ENCODE data around the gene CCDC187.

CCDC187 gene

DNA sequence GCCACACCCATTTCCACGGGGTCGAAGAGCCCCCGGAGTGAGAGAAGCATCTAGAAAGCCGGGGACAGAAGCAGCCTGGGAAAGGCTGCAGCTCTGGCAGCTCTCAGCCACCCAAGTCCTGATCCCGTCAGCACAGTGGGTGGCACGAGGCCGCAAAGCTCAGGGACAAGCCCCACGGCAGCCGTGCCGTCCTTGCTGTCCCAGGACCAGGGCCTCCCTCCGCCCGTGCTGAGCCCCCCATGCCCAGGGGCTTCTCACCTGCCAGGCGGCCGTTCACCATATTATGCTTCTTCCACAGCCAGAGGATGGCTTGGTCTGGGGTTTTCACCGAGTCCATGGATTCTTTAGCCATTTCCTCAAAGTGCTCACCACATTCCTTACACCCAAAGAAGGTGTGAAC is 92.9 kb downstream of the CCDC187 start:
- Histone ChIP-seq H3K4me3 (ENCODE audit: low read length) (no peak overlapping the region), H3K79me2 (ENCODE audit: control insufficient read depth, low read length) (no peaks in the 10 kb centered on the region; the same call in 1 of the 2 replicates), H3K27me3 (ENCODE audit: control insufficient read depth, low read length) (no peaks in the 10 kb centered on the region), H3F3A (ENCODE audit: control insufficient read depth, insufficient read depth) (peaks cover 16% of the 10 kb centered on the region), H3K36me3 (ENCODE audit: control insufficient read depth, low read length) (peaks cover 96% of the 10 kb centered on the region), H3K9me3 (ENCODE audit: control insufficient read depth, insufficient read depth, low read length) (no peaks in the 10 kb centered on the region), H3K9me2 (replicated peaks; ENCODE audit: control insufficient read depth, low read length) (no peaks in the 10 kb centered on the region), H3K4me1 (ENCODE audit: control insufficient read depth, low read length) (peaks cover 39% of the 10 kb centered on the region), H3K27ac (ENCODE audit: low read depth, low read length) (no peak overlapping the region), H3K4me2 (ENCODE audit: low read length) (no peak overlapping the region), H4K20me1 (ENCODE audit: control insufficient read depth, insufficient read depth, low read depth, low read length) (0 out of 2 replicates have a peak, but pooled peaks cover 15% of the 10 kb centered on the region)
- TF ChIP-seq EZH2phosphoT487 (IDR thresholded peaks at IDR 0.05; ENCODE audit: borderline replicate concordance, low read length), result no peak
- TF ChIP-seq, protein P1, sequence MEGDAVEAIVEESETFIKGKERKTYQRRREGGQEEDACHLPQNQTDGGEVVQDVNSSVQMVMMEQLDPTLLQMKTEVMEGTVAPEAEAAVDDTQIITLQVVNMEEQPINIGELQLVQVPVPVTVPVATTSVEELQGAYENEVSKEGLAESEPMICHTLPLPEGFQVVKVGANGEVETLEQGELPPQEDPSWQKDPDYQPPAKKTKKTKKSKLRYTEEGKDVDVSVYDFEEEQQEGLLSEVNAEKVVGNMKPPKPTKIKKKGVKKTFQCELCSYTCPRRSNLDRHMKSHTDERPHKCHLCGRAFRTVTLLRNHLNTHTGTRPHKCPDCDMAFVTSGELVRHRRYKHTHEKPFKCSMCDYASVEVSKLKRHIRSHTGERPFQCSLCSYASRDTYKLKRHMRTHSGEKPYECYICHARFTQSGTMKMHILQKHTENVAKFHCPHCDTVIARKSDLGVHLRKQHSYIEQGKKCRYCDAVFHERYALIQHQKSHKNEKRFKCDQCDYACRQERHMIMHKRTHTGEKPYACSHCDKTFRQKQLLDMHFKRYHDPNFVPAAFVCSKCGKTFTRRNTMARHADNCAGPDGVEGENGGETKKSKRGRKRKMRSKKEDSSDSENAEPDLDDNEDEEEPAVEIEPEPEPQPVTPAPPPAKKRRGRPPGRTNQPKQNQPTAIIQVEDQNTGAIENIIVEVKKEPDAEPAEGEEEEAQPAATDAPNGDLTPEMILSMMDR (IDR thresholded peaks at IDR 0.05; ENCODE audit: low read depth, low read length, poor library complexity, severe bottlenecking), result no peak

- H3K9me2 ChIP-seq (replicated peaks; ENCODE audit: control insufficient read depth, low read length), result no peaks in the 10 kb centered on the region
- no peaks in the 10 kb centered on the region; the same call in 1 of the 2 replicates for H3K79me2 ChIP-seq (ENCODE audit: control insufficient read depth, low read length)
- peaks cover 36% of the 10 kb centered on the region for H3K4me1 ChIP-seq (ENCODE audit: control insufficient read depth, low read length)
- H3K9me3 ChIP-seq (ENCODE audit: control insufficient read depth, insufficient read depth, low read length), result no peaks in the 10 kb centered on the region
- peaks cover 95% of the 10 kb centered on the region for H3K36me3 ChIP-seq (ENCODE audit: control insufficient read depth, low read length)
- H3K4me3 ChIP-seq (ENCODE audit: low read length), result no peak overlapping the region
- no peak overlapping the region for H3K27ac ChIP-seq (ENCODE audit: low read depth, low read length)
- peaks cover 16% of the 10 kb centered on the region for H3F3A ChIP-seq (ENCODE audit: control insufficient read depth, insufficient read depth)
- TF ChIP-seq, protein P1 (IDR thresholded peaks at IDR 0.05; ENCODE audit: low read depth, low read length, poor library complexity, severe bottlenecking), result no peak
- no peak for TF ChIP-seq EZH2phosphoT487 (IDR thresholded peaks at IDR 0.05; ENCODE audit: borderline replicate concordance, low read length)
- H4K20me1 ChIP-seq (ENCODE audit: control insufficient read depth, insufficient read depth, low read depth, low read length), result peaks cover 18% of the 10 kb centered on the region; the same call in 1 of the 2 replicates
- no peak overlapping the region for H3K4me2 ChIP-seq (ENCODE audit: low read length)
- no peaks in the 10 kb centered on the region for H3K27me3 ChIP-seq (ENCODE audit: control insufficient read depth, low read length)
Observed at GRCh38 chr9:136210276-136210675, 93.6 kb downstream of the CCDC187 start.

- no peaks in the 10 kb centered on the region for H3K9me2 ChIP-seq (replicated peaks; ENCODE audit: control insufficient read depth, low read length)
- H3K9me3 ChIP-seq (ENCODE audit: control insufficient read depth, insufficient read depth, low read length), result no peaks in the 10 kb centered on the region
- peaks cover 90% of the 10 kb centered on the region for H3K36me3 ChIP-seq (ENCODE audit: control insufficient read depth, low read length)
- H3K27ac ChIP-seq (ENCODE audit: low read depth, low read length), result no peak overlapping the region
- no peak overlapping the region for H3K4me3 ChIP-seq (ENCODE audit: low read length)
- H3F3A ChIP-seq (ENCODE audit: control insufficient read depth, insufficient read depth), result peaks cover 16% of the 10 kb centered on the region
- TF ChIP-seq, protein P1 (IDR thresholded peaks at IDR 0.05; ENCODE audit: low read depth, low read length, poor library complexity, severe bottlenecking), result no peak
- no peak for TF ChIP-seq EZH2phosphoT487 (IDR thresholded peaks at IDR 0.05; ENCODE audit: borderline replicate concordance, low read length)
- no peaks in the 10 kb centered on the region; the same call in 1 of the 2 replicates for H3K79me2 ChIP-seq (ENCODE audit: control insufficient read depth, low read length)
- peaks cover 18% of the 10 kb centered on the region; the same call in 1 of the 2 replicates for H4K20me1 ChIP-seq (ENCODE audit: control insufficient read depth, insufficient read depth, low read depth, low read length)
- no peak overlapping the region for H3K4me2 ChIP-seq (ENCODE audit: low read length)
- peaks cover 33% of the 10 kb centered on the region for H3K4me1 ChIP-seq (ENCODE audit: control insufficient read depth, low read length)
- no peaks in the 10 kb centered on the region for H3K27me3 ChIP-seq (ENCODE audit: control insufficient read depth, low read length)
Observed at GRCh38 chr9:136209786-136210185, 94.1 kb downstream of the CCDC187 start.
